Lower leg skin (tissue), 4 donors: ENCODE results near the gene STUB1. TPM values are rescaled to one million over a fixed set of nuclear protein-coding genes. Genes with fewer than 3 reads are reported as not detected.
A peak's percentile ranks its signal among the peaks of the same experiment; 100 is the strongest.

ENCODE experiments used
- DNase-seq, 2 donors: peaks; one replicate each; pipeline ENCODE4 v3.0.0-alpha.2; 2019; ENCODE audit warnings: low spot score in 2 of 2
- H3K4me3 ChIP-seq: fragments of 200-600 bp; sonication (generic); 2 replicates; pipeline ENCODE4 v1.5.1; 2017; ENCODE audit warnings: mild to moderate bottlenecking, low read depth; ENCODE audit not compliant: poor library complexity, severe bottlenecking
- POLR2A ChIP-seq, 2 donors: fragments of 450-650 bp; IDR thresholded peaks; one replicate each; pipeline ENCODE4 v1.6.1; 2016 to 2017; ENCODE audit warnings: antibody characterized with exemption in 2 of 2, mild to moderate bottlenecking in 1 of 2, moderate library complexity in 1 of 2
- WGBS, 2 donors: methylation state at CpG; one replicate each; pipeline ENCODE4 v1.1.5; 2018; 5-methylcytosine and 5-hydroxymethylcytosine counted together
- intact Hi-C: fragments of 100-400 bp; cut with DNase I; formaldehyde crosslinking; loops from one replicate; pipeline ENCODE4 v1.15.0; 2023; ENCODE audit warnings: low total_unique reads
- total RNA-seq, 4 donors: library from RNA; depleted of rRNA; stranded (reverse); fragments of >200 nt; gene quantifications; one replicate each; pipeline ENCODE4 v1.1.0, GENCODE V29; 2016
- TF ChIP-seq, protein P1 (sequence below), 3 donors: fragments of 450-650 bp; IDR thresholded peaks; one replicate each; pipeline ENCODE4 v1.5.1; 2016; ENCODE audit warnings: antibody characterized with exemption in 3 of 3, mild to moderate bottlenecking in 3 of 3, moderate library complexity in 2 of 3

STUB1 gene
- total RNA-seq, 4 donors from 2014 or later = 195 to 272 (median 198) TPM

DNA sequence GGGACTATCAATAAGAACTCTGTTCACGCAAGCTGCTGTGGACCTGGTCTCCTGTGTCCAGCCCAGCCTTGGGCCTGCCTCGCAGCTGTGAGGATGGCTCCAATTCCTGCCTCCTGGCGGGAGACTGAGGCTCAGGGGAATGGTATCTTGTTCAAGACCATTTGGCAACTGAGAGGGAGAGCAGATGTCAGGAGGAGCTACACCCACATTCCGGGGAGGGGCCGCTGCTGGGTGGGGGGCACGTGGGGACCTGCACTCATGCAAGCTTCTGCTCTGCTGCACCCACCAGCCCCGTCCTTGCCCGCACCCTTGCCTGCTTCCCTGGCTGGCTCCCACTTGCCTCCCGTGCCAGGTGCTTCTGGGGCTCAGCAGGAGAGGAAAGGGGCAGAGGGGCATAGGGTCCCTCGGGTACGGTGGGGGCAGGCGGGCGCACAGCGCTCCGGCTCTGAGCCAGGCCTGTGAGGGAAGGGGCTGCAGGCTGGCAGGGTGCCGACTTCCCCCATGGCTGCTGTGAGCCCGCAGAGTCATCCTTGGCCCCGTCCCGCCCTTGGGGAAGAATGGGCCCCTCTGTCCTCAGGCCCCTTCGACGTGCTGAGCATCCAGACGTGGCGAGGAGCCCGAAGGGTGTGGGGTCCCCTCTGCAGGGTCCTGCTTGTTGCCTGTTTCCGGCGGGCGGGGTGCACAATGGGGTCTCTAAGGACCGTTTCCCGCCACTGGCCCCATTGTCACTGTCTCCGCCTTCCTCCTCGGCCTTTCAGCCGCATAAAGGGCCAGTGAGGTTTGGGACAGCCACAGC is 37.4 kb downstream of the STUB1 start:
- intact Hi-C loops = loop anchor here (10.0 kb wide), 1 partner anchor 377 kb away; the partner anchor contains the start of gene C1QTNF8
- no peak for DNase-seq
- no peak for TF ChIP-seq POLR2A (IDR thresholded peaks at IDR 0.05)
- TF ChIP-seq, protein P1, sequence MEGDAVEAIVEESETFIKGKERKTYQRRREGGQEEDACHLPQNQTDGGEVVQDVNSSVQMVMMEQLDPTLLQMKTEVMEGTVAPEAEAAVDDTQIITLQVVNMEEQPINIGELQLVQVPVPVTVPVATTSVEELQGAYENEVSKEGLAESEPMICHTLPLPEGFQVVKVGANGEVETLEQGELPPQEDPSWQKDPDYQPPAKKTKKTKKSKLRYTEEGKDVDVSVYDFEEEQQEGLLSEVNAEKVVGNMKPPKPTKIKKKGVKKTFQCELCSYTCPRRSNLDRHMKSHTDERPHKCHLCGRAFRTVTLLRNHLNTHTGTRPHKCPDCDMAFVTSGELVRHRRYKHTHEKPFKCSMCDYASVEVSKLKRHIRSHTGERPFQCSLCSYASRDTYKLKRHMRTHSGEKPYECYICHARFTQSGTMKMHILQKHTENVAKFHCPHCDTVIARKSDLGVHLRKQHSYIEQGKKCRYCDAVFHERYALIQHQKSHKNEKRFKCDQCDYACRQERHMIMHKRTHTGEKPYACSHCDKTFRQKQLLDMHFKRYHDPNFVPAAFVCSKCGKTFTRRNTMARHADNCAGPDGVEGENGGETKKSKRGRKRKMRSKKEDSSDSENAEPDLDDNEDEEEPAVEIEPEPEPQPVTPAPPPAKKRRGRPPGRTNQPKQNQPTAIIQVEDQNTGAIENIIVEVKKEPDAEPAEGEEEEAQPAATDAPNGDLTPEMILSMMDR (IDR thresholded peaks at IDR 0.05) = no peak
- no peak overlapping the region for H3K4me3 ChIP-seq
- WGBS, 2 donors = 64 to 79% methylated on average over 29 to 32 of the region's 32 CpGs

- TF ChIP-seq, protein P1 (IDR thresholded peaks at IDR 0.05) = no peak
- no peak for TF ChIP-seq POLR2A (IDR thresholded peaks at IDR 0.05)
- WGBS, 2 donors = 89 to 90% methylated on average over 9 of the region's 9 CpGs
- no peak overlapping the region for H3K4me3 ChIP-seq
- no peak for DNase-seq
- intact Hi-C loops = loop anchor here (10.0 kb wide), 1 partner anchor 376 kb away; the partner anchor contains the start of gene C1QTNF8
Measured at GRCh38 chr16:718389-718788, 38.2 kb downstream of the STUB1 start.

GRCh38 chr16:718922-719321 is 38.7 kb downstream of the STUB1 start:
- whole genome bisulfite sequencing, 2 donors = 77 to 86% methylated on average over 6 of the region's 6 CpGs
- no peak for TF ChIP-seq POLR2A (IDR thresholded peaks at IDR 0.05)
- TF ChIP-seq, protein P1 (IDR thresholded peaks at IDR 0.05) = no peak
- H3K4me3 ChIP-seq = no peak overlapping the region
- intact Hi-C loops = loop anchor here (10.0 kb wide), 1 partner anchor 376 kb away; the partner anchor contains the start of gene C1QTNF8
- DNase-seq = no peak

DNA sequence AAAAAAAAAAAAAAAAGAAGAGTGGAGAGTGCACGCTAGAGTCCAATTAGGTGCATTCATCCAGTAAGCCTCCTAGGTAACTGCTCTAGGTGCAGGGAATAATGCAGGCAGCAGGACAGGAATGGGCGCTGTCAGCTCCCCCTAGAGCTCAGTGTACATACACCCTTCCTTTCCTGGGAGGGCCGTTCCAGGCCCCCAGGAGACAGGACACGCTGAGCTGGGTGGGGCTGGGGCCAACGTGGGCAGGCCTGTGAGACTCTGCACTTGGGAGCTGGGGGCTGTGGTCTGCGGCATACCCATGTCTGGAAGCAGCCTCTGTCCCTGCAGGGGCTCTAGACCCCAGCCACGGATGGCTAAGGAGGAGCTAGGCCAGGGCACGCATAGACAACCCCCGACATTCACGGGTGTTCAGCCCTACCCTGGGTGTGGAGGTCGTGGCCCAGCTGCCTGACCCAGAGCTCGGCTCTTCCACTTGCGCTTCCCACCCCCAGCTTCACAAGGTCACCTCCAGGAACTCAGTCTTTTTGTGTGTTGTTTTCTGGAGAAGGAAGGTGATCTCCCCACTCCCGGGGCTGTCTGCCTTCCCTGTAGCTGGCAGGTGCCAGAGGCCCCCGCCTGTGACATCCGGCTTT is 39.7 kb downstream of the STUB1 start:
- H3K4me3 ChIP-seq = no peak overlapping the region
- intact Hi-C loops = loop anchor here (10.0 kb wide), 1 partner anchor 375 kb away; the partner anchor contains the start of gene C1QTNF8
- TF ChIP-seq POLR2A (IDR thresholded peaks at IDR 0.05) = no peak
- TF ChIP-seq, protein P1 (IDR thresholded peaks at IDR 0.05) = no peak
- DNase-seq = no peak
- WGBS, 2 donors = 10% methylated on average over 14 to 16 of the region's 16 CpGs

GRCh38 chr16:720447-720989 is 40.3 kb downstream of the STUB1 start:
- intact Hi-C loops = no loop called here
- WGBS, 2 donors = 0 to 1% methylated on average over 23 to 30 of the region's 38 CpGs
- TF ChIP-seq POLR2A (IDR thresholded peaks at IDR 0.05) = no peak
- TF ChIP-seq, protein P1 (IDR thresholded peaks at IDR 0.05) = no peak
- no peak for DNase-seq
- H3K4me3 ChIP-seq = peak overlapping the region; percentile 37
